Measurements from ENCODE around the gene TADA2A. TPM values are rescaled to one million over a fixed set of nuclear protein-coding genes. Genes with fewer than 3 reads are reported as not detected.
A peak's percentile ranks its signal among the peaks of the same experiment; 100 is the strongest.

TADA2A gene
- total RNA-seq, 1 experiment from 2014 or later: 29.4 TPM

DNA sequence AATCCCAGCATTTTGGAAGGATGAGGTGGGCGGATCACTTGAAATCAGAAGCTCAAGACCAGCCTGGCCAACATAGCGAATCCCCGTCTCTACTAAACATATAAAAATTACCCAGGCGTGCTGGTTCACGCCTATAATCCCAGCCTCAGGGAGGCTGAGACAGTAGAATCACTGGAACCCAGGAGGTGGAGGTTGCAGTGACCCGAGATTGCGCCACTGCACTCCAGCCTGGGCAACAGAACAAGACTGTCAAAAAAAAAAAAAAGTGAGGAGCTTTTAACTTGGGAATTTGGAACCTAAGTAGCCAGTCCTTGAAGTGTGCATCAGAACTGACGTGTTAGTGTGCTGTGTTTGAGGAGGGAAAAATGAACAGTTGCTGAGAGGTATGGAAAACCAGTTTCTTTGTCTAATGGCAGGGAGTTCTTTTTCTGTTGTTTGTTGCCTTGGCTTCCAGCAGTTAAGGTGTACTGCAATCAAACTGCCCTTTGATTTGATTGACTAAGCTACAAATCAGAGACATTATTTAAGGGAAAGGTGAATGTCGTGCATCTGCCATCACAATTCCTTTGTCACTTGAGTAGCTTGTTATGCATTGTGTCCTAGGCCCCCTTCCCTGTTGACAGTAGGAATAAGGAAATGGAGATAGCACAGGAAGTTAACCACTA lies 74.4 kb downstream of the TADA2A start:
- Mint-ChIP-seq H3K27ac (ENCODE audit: unreplicated experiment) (no peak overlapping the region), H3K27me3 (ENCODE audit: insufficient read depth, unreplicated experiment) (no peaks in the 10 kb centered on the region), H3K4me1 (ENCODE audit: low read depth, unreplicated experiment) (peaks cover 42% of the 10 kb centered on the region), H3K9me3 (ENCODE audit: unreplicated experiment) (no peaks in the 10 kb centered on the region), H3K4me3 (ENCODE audit: unreplicated experiment) (no peak overlapping the region), H3K36me3 (ENCODE audit: insufficient read depth, unreplicated experiment) (peaks cover 25% of the 10 kb centered on the region)
- Histone ChIP-seq H3K36me3 (ENCODE audit: control insufficient read depth, insufficient read depth, low read length) (peaks cover 4% of the 10 kb centered on the region; the same call in 1 of the 2 replicates), H3K9me3 (no peaks in the 10 kb centered on the region), H3K27me3 (replicated peaks; ENCODE audit: control insufficient read depth, insufficient read depth, low read length) (no peaks in the 10 kb centered on the region), H3K4me3 (ENCODE audit: low read depth, low read length) (no peak overlapping the region), H3K4me1 (peaks cover 26% of the 10 kb centered on the region)
- ChIA-PET CTCF (no interaction called here), POLR2A (interaction anchor here (0.7 kb wide), 1 partner anchor 1462 kb away, joined by 3 read pairs; no protein-coding TSS in a partner anchor)
- BruUV-seq (replicated peaks): no TSS peak
- intact Hi-C loops (cut with micrococcal nuclease; ENCODE audit: unreplicated experiment): no loop called here
- DNase-seq: no peak
- TF ChIP-seq CTCF (IDR thresholded peaks at IDR 0.05; ENCODE audit: insufficient read depth in 1 of 2, low read depth in 1 of 2, low read length in 1 of 2, severe bottlenecking in 1 of 2, unreplicated experiment in 1 of 2): no peak

DNA sequence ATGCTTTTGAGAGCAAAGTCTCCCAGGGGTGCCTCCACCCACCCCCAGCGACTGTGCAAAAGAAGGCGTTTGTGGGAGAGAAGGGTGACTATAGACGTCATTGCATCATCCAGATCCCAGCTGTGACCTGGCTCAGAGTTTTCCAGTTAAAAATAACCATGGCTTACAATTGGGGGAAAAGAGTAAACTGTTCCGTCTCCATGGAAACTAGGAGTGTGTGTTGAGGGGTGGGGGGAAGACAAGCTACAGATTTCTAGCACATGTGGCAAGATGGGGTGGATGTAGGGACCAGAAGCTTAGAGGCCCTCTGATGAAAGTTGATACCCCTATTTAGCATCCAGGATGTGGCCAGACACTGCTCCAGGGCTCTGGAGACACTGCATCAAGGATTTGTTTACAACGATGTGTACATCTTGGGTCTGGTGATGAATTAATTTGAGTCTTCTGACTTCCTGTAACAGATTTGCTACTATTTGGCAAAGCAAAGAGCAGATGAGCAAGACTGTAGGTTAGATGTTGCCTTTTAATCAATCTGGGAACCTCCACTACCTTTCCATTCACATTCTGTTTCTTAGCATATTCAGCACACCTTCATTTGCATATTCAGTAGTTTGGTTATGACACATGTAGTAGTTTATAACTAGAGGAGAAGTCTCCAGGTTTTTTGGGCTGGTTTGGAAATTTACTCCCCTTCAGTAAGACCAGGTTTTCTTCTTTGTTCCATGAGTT lies 76.8 kb downstream of the TADA2A start:
- no peak for TF ChIP-seq CTCF (IDR thresholded peaks at IDR 0.05; ENCODE audit: insufficient read depth in 1 of 2, low read depth in 1 of 2, low read length in 1 of 2, severe bottlenecking in 1 of 2, unreplicated experiment in 1 of 2)
- H3K27me3 ChIP-seq (replicated peaks; ENCODE audit: control insufficient read depth, insufficient read depth, low read length): no peaks in the 10 kb centered on the region
- peaks cover 2% of the 10 kb centered on the region; the same call in 1 of the 2 replicates for H3K36me3 ChIP-seq (ENCODE audit: control insufficient read depth, insufficient read depth, low read length)
- ChIA-PET POLR2A (interaction anchor here (1.2 kb wide), 1 partner anchor 110 kb away, joined by 3 read pairs; no protein-coding TSS in a partner anchor), CTCF (interaction anchor here (0.6 to 1.0 kb wide), 3 partner anchors 11 to 125 kb away, joined by 3 to 4 read pairs (median 3); partner anchors contain the start of gene SYNRG)
- peak overlapping the region; percentile 65 for H3K27ac Mint-ChIP-seq (ENCODE audit: unreplicated experiment)
- BruUV-seq (replicated peaks): no TSS peak
- no peaks in the 10 kb centered on the region for H3K9me3 Mint-ChIP-seq (ENCODE audit: unreplicated experiment)
- H3K4me3 ChIP-seq (ENCODE audit: low read depth, low read length): no peak overlapping the region
- peaks cover 12% of the 10 kb centered on the region for H3K36me3 Mint-ChIP-seq (ENCODE audit: insufficient read depth, unreplicated experiment)
- intact Hi-C loops (cut with micrococcal nuclease; ENCODE audit: unreplicated experiment): no loop called here
- no peak for DNase-seq
- peaks cover 43% of the 10 kb centered on the region for H3K4me1 Mint-ChIP-seq (ENCODE audit: low read depth, unreplicated experiment)
- peaks cover 17% of the 10 kb centered on the region for H3K4me1 ChIP-seq
- no peak overlapping the region for H3K4me3 Mint-ChIP-seq (ENCODE audit: unreplicated experiment)
- no peaks in the 10 kb centered on the region for H3K9me3 ChIP-seq
- no peaks in the 10 kb centered on the region for H3K27me3 Mint-ChIP-seq (ENCODE audit: insufficient read depth, unreplicated experiment)

DNA sequence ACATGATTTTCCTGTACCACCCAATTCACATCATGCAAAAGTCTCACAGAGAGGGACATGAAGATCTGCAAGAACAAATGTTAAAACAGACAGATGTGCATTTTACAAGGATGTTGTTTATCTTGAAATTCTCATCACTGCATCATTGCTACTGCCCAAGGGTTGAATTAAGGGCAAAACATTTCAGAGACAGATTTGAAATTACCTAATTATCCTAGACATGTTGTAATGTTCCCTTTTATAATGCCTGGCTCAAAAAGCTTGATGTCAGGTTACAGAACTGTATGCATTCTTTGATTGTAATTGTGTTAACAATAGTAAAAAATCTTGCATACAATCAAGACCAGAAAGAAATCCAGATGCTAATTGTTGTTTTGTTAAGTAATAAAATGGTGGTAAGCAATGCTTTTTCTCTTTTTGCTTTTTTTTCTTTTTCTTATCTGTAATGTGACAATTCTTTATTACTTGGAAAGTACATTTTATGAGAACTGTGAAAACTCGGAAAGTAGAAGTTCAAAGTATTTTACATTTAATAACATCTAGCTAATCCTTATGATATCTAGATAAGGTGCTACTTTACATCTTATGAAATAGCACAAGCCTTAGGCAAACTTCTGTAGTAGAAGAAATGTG lies 79.4 kb downstream of the TADA2A start:
- H3K4me1 Mint-ChIP-seq (ENCODE audit: low read depth, unreplicated experiment): peaks cover 46% of the 10 kb centered on the region
- BruUV-seq (replicated peaks): no TSS peak
- no peaks in the 10 kb centered on the region for H3K9me3 Mint-ChIP-seq (ENCODE audit: unreplicated experiment)
- Histone ChIP-seq H3K9me3 (no peaks in the 10 kb centered on the region), H3K27me3 (replicated peaks; ENCODE audit: control insufficient read depth, insufficient read depth, low read length) (no peaks in the 10 kb centered on the region), H3K4me3 (ENCODE audit: low read depth, low read length) (no peak overlapping the region), H3K36me3 (ENCODE audit: control insufficient read depth, insufficient read depth, low read length) (no peaks in the 10 kb centered on the region), H3K4me1 (peaks cover 17% of the 10 kb centered on the region)
- POLR2A ChIA-PET: no interaction called here
- DNase-seq: no peak
- intact Hi-C loops (cut with micrococcal nuclease; ENCODE audit: unreplicated experiment): loop anchor here (5.0 kb wide), 1 partner anchor 129 kb away; no protein-coding TSS in a partner anchor
- peaks cover 16% of the 10 kb centered on the region for H3K36me3 Mint-ChIP-seq (ENCODE audit: insufficient read depth, unreplicated experiment)
- no peak overlapping the region for H3K27ac Mint-ChIP-seq (ENCODE audit: unreplicated experiment)
- TF ChIP-seq CTCF (IDR thresholded peaks at IDR 0.05; ENCODE audit: insufficient read depth in 1 of 2, low read depth in 1 of 2, low read length in 1 of 2, severe bottlenecking in 1 of 2, unreplicated experiment in 1 of 2): no peak
- CTCF ChIA-PET: no interaction called here
- no peaks in the 10 kb centered on the region for H3K27me3 Mint-ChIP-seq (ENCODE audit: insufficient read depth, unreplicated experiment)
- H3K4me3 Mint-ChIP-seq (ENCODE audit: unreplicated experiment): no peak overlapping the region
